Common myeloid progenitor, CD34-positive (primary cell): ENCODE measurements around the gene DCBLD1.

ENCODE experiments used
- CTCF ChIA-PET: fragments of 350-600 bp; sonication (Branson Sonifier 250); formaldehyde crosslinking; loops from one replicate; lab custom pipeline; 2021; ENCODE audit warnings: antibody characterized with exemption; lab: Charles Lee
- POLR2A ChIA-PET: fragments of 350-600 bp; sonication (Branson Sonifier 250); formaldehyde crosslinking; loops from one replicate; lab custom pipeline; 2021; ENCODE audit warnings: antibody characterized with exemption; lab: Charles Lee
- DNase-seq, 3 donors: peaks; one replicate each; pipeline versions ENCODE4 v3.0.0 to v3.0.0-alpha.2; 2013
- H3K27ac ChIP-seq, 2 experiments: 1 replicate in 1 of 2; 2 replicates in 1 of 2; pipeline ENCODE4 v1.7.0; 2013; ENCODE audit warnings: inconsistent platforms in 2 of 2, low read length in 2 of 2, mild to moderate bottlenecking in 2 of 2, low read depth in 1 of 2, moderate library complexity in 1 of 2; ENCODE audit not compliant: severe bottlenecking in 2 of 2, insufficient read depth in 1 of 2, poor library complexity in 1 of 2
- H3K27me3 ChIP-seq, 5 experiments: replicated peaks in 2 of 5; 1 replicate in 3 of 5; 2 replicates in 2 of 5; pipeline versions ENCODE4 v1.6.1 to v1.7.0; 2013; ENCODE audit warnings: low read length in 4 of 5, mild to moderate bottlenecking in 2 of 5, moderate library complexity in 2 of 5, inconsistent platforms in 1 of 5; ENCODE audit not compliant: insufficient read depth in 5 of 5, control insufficient read depth in 4 of 5
- H3K36me3 ChIP-seq, 4 experiments: 1 replicate in 2 of 4; 2 replicates in 2 of 4; pipeline versions ENCODE4 v1.6.1 to v1.7.0; 2013; ENCODE audit warnings: low read length in 3 of 4, control low read depth in 1 of 4, mild to moderate bottlenecking in 1 of 4; ENCODE audit not compliant: control insufficient read depth in 4 of 4, insufficient read depth in 4 of 4
- H3K4me1 ChIP-seq, 4 experiments: 1 replicate in 3 of 4; 2 replicates in 1 of 4; pipeline versions ENCODE4 v1.6.1 to v1.7.1; 2013; ENCODE audit warnings: low read length in 3 of 4, mild to moderate bottlenecking in 3 of 4, control low read depth in 1 of 4, inconsistent platforms in 1 of 4, moderate library complexity in 1 of 4; ENCODE audit not compliant: control insufficient read depth in 4 of 4, insufficient read depth in 4 of 4; ENCODE audit errors: control extremely low read depth in 1 of 4
- H3K4me3 ChIP-seq, 7 experiments: 1 replicate in 4 of 7; 2 replicates in 3 of 7; pipeline versions ENCODE4 v1.5.1 to v1.7.0; 2013; ENCODE audit warnings: mild to moderate bottlenecking in 7 of 7, low read length in 6 of 7, moderate library complexity in 6 of 7, inconsistent platforms in 2 of 7, low read depth in 2 of 7, control low read depth in 1 of 7; ENCODE audit not compliant: insufficient read depth in 4 of 7, control insufficient read depth in 1 of 7; ENCODE audit errors: extremely low read depth in 1 of 7
- H3K9me3 ChIP-seq, 5 experiments: 1 replicate in 4 of 5; 2 replicates in 1 of 5; pipeline versions ENCODE4 v1.6.1 to v1.7.1; 2013; ENCODE audit warnings: low read length in 4 of 5, mild to moderate bottlenecking in 2 of 5, inconsistent platforms in 1 of 5, low read depth in 1 of 5, moderate library complexity in 1 of 5; ENCODE audit not compliant: control insufficient read depth in 4 of 5, insufficient read depth in 2 of 5; ENCODE audit errors: control extremely low read depth in 1 of 5
- WGBS: methylation state at CpG from one replicate; pipeline ENCODE4 v1.1.5; 2013; ENCODE audit not compliant: insufficient coverage; 5-methylcytosine and 5-hydroxymethylcytosine counted together

DCBLD1 gene

DNA sequence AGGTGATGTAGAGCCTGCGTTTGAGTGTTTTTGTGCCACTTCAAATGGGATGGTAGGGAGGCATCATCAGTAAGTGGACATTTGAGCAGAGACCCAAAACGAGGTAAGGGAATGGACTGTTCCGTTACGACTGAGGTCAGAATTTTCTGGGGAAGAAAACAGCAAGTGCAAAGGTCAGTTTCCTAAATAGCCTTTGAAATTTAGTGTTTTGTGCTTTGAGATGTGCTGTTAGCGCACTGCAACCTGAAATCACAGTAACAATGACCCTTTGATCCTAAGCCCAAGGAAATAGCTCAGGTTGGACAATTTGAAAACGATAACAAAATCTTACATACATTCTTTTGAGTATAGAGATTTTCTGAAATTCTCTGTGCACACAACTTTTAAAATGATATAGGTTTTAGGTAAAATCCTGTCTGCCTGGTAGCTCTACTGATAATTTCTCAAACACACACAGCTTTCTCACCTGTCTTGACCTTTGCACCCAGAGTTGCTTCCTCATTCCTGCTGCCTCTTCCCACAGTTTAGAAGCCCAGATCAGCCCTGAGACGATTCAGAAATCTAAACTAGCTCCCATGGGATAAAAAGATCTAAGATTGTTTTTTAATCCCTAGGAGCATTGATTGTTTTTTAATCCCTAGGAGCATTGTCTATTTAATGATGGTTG is 22.1 kb downstream of the DCBLD1 start:
- Histone ChIP-seq H3K36me3 (no peaks in the 10 kb centered on the region), H3K27ac (no peak overlapping the region), H3K4me1 (no peaks in the 10 kb centered on the region), H3K4me3 (no peak overlapping the region), H3K27me3 (peaks cover 0 to 2% (median 0%) of the 10 kb centered on the region in 5 experiments), H3K9me3 (no peaks in the 10 kb centered on the region)
- WGBS: 100% methylated on average over 3 of the region's 7 CpGs
- DNase-seq: no peak
- CTCF ChIA-PET: interaction anchor here (1.5 kb wide), 1 partner anchor 55 kb away, joined by 3 read pairs; no protein-coding TSS in a partner anchor
- POLR2A ChIA-PET: no interaction called here

DNA sequence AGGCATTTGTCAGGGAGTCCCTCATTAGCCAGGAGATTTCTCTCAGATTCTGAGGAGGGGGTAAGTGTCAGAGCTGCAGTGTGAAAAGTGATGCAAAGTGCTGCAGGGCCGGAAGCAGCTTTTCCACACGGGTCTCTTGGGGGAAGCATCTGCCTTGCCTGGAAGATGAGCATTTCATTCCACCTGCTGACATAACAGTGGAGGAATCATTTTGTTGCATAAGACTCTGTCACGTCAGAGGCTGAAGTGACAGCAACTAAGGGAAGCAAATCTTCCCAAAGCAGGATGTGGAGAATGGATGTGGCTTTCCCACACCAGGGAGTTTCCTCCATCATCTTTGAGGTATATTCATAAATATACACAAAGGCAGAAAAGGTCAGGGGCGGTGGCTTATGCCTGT is 22.8 kb downstream of the DCBLD1 start:
- H3K4me1 ChIP-seq: no peaks in the 10 kb centered on the region
- H3K27me3 ChIP-seq: peaks cover 0 to 2% (median 0%) of the 10 kb centered on the region in 5 experiments
- no peak overlapping the region for H3K4me3 ChIP-seq
- no peak for DNase-seq
- H3K36me3 ChIP-seq: no peaks in the 10 kb centered on the region
- no peak overlapping the region for H3K27ac ChIP-seq
- ChIA-PET CTCF (interaction anchor here (1.5 kb wide), 1 partner anchor 55 kb away, joined by 3 read pairs; no protein-coding TSS in a partner anchor), POLR2A (no interaction called here)
- no peaks in the 10 kb centered on the region for H3K9me3 ChIP-seq
- 73% methylated on average over 2 of the region's 4 CpGs for WGBS

DNA sequence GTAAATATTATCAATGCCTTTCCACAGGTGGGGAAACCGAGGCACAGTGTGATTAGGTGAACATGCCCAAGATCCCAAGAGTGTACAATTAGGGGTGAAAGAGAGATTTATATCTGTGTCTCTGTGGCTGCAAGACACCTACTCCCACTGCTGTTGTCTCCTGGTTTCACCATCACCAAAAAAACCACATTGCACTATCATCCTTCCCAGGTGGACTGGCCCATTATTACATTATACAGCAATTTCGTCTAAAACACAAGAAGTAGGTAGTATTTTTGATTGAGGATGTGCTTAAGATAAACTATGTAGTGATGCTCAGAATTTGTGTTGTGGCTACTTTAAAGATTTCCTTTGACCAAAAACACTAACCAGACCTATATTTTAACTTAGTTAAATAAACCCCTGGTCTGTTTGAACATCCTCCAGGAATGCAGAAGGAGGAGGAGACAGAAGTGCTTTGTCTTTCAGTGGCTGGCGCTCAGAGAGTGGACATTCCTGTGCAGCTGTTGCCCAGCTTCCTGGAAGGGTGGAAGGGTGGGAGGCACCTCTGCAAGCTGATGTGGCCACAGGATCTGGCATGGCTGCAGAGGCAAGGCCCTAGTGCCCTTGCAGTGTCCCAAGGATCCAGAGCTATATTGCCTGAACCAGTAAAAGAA is 23.8 kb downstream of the DCBLD1 start:
- no peak for DNase-seq
- Histone ChIP-seq H3K27ac (no peak overlapping the region), H3K27me3 (peaks cover 0 to 2% (median 0%) of the 10 kb centered on the region in 5 experiments), H3K9me3 (no peaks in the 10 kb centered on the region), H3K4me3 (no peak overlapping the region), H3K36me3 (no peaks in the 10 kb centered on the region), H3K4me1 (no peaks in the 10 kb centered on the region)
- 100% methylated on average over 1 of the region's 3 CpGs for WGBS
- ChIA-PET POLR2A (no interaction called here), CTCF (no interaction called here)

DNA sequence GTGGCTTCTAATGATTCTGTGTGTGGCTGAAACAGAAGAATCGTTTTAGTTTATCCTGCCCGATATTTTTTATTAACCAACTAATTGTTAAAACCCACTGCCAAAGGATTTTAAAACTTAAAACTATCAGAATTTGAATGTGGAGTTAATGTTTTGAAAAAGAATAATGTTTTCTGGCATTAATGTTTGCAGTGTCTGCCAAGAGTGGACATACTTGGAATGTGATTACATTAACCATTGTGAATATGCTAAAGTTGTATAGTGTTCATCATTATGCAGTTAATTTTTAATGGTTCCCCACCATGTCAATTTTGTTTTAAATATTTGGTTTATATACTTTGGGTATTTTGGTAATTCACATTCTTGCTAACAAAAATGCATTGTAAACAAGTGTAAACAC is 24.4 kb downstream of the DCBLD1 start:
- WGBS: no CpG with 5 or more reads among the region's 2 CpGs
- Histone ChIP-seq H3K4me1 (no peaks in the 10 kb centered on the region), H3K27me3 (peaks cover 0 to 2% (median 0%) of the 10 kb centered on the region in 5 experiments), H3K4me3 (no peak overlapping the region), H3K36me3 (no peaks in the 10 kb centered on the region), H3K27ac (no peak overlapping the region), H3K9me3 (no peaks in the 10 kb centered on the region)
- no peak for DNase-seq
- CTCF ChIA-PET: interaction anchor here (1.0 kb wide), 1 partner anchor 57 kb away, joined by 3 read pairs; no protein-coding TSS in a partner anchor
- POLR2A ChIA-PET: no interaction called here

DNA sequence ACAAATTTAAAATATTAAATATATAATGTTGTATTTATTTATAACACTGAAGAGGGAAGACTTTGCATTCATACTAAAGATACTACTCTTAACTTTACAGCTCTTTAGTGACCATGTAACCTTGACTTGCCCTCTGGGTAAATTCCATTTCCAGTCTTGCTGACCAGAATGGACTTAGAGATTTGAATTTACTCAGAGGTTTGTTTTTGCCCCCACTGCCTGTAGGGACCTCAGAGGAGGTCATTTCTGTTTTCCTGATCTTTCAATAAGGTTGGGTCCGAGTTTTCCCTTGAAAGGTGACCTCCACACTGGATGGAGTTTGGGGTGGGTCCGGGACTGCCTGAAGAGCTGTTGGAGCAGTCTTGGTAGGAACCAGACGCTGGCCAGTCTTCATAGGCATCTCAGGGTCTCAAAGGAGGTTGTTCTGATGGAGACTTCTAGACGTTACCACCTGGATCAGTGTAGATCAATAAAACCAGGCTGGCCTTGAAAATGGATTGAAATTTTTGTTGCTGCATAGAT is 26.0 kb downstream of the DCBLD1 start:
- WGBS: 100% methylated on average over 4 of the region's 4 CpGs
- Histone ChIP-seq H3K27me3 (peaks cover 0 to 9% (median 0%) of the 10 kb centered on the region in 5 experiments), H3K27ac (no peak overlapping the region), H3K9me3 (no peaks in the 10 kb centered on the region), H3K4me1 (no peaks in the 10 kb centered on the region), H3K4me3 (no peak overlapping the region), H3K36me3 (no peaks in the 10 kb centered on the region)
- POLR2A ChIA-PET: no interaction called here
- CTCF ChIA-PET: interaction anchor here (2.0 kb wide), 1 partner anchor 30 kb away, joined by 4 read pairs; no protein-coding TSS in a partner anchor
- no peak for DNase-seq

DNA sequence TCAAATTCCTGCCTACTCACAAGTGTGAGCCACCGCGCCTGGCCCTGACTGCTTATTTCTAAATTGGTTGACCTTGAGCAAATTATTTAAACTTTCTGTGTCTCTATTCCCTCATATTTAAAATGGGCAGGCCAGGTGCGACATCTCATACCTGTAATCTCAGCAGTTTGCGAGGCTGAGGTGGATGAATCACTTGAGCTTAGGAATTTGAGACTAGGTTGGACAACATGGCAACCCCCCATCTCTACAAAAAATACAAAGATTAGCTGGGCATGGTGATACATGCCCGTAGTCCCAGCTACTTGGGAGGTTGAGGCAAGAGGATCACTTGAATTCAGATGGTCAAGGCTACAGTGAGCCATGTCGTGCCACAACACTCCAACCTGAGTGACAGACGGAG is 26.5 kb downstream of the DCBLD1 start:
- WGBS: 93% methylated on average over 5 of the region's 7 CpGs
- no peaks in the 10 kb centered on the region for H3K4me1 ChIP-seq

More for the DNA sequence above, 26.5 kb downstream of the DCBLD1 start:
- no peak overlapping the region for H3K27ac ChIP-seq
- CTCF ChIA-PET: interaction anchor here (0.9 to 2.0 kb wide), 2 partner anchors 13 to 30 kb away, joined by 3 to 4 read pairs; no protein-coding TSS in a partner anchor
- no peaks in the 10 kb centered on the region for H3K36me3 ChIP-seq
- no peak overlapping the region for H3K4me3 ChIP-seq
- POLR2A ChIA-PET: no interaction called here
- peaks cover 0 to 10% (median 0%) of the 10 kb centered on the region in 5 experiments for H3K27me3 ChIP-seq
- no peaks in the 10 kb centered on the region for H3K9me3 ChIP-seq
- DNase-seq: no peak
